Measurements from ENCODE around the gene SCN8A. TPM values are rescaled to one million over a fixed set of nuclear protein-coding genes. Genes with fewer than 3 reads are reported as not detected.

Gene SCN8A
- total and polyA plus RNA-seq, 2 experiments from 2014 or later = 1.1 to 2.6 TPM

DNA sequence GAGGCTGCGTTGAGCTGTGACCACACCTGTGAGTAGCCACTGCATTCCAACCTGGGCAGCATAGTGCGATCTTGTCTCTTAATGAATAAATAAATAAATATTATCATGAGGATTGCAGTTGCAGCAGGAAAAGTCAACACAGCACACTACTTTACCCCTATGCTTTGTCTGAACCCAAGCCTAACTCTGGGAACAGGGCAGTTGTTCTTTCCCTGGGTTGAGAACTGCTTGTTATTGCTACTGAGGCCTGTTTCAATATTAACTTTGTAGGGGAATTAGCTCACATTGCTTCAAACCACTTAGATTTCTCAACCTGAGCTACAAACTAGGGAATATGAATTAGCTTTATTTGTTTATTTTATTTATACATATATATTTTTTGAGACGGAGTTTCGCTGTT lies 102.5 kb downstream of the SCN8A start:
- H3K9me2 ChIP-seq (replicated peaks; ENCODE audit: insufficient read depth) = no peaks in the 10 kb centered on the region
- no peak overlapping the region for H3K4me2 ChIP-seq
- H3K9me3 ChIP-seq (ENCODE audit: low read depth) = no peaks in the 10 kb centered on the region
- no peak overlapping the region for H3K4me3 ChIP-seq
- H4K20me1 ChIP-seq (ENCODE audit: insufficient read depth, poor library complexity, severe bottlenecking) = no peaks in the 10 kb centered on the region
- no peak for DNase-seq (ENCODE audit: low spot score)
- no peak overlapping the region for H2AFZ ChIP-seq
- TF ChIP-seq, protein P1, sequence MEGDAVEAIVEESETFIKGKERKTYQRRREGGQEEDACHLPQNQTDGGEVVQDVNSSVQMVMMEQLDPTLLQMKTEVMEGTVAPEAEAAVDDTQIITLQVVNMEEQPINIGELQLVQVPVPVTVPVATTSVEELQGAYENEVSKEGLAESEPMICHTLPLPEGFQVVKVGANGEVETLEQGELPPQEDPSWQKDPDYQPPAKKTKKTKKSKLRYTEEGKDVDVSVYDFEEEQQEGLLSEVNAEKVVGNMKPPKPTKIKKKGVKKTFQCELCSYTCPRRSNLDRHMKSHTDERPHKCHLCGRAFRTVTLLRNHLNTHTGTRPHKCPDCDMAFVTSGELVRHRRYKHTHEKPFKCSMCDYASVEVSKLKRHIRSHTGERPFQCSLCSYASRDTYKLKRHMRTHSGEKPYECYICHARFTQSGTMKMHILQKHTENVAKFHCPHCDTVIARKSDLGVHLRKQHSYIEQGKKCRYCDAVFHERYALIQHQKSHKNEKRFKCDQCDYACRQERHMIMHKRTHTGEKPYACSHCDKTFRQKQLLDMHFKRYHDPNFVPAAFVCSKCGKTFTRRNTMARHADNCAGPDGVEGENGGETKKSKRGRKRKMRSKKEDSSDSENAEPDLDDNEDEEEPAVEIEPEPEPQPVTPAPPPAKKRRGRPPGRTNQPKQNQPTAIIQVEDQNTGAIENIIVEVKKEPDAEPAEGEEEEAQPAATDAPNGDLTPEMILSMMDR (IDR thresholded peaks at IDR 0.05; ENCODE audit: poor library complexity) = no peak
- TF ChIP-seq EZH2phosphoT487 (IDR thresholded peaks at IDR 0.05; ENCODE audit: low read depth, severe bottlenecking, unreplicated experiment) = no peak
- no peak for TF ChIP-seq EZH2 (IDR thresholded peaks at IDR 0.05; ENCODE audit: borderline replicate concordance)
- H3K27me3 ChIP-seq = no peaks in the 10 kb centered on the region
- no peaks in the 10 kb centered on the region for H3K36me3 ChIP-seq (replicated peaks; ENCODE audit: insufficient read depth, low read depth)
- H3K27ac ChIP-seq = no peak overlapping the region
- H3K79me2 ChIP-seq = no peaks in the 10 kb centered on the region
- WGBS (ENCODE audit: low lambda C conversion rate, missing lambda C conversion rate) = 93% methylated on average over 4 of the region's 4 CpGs
- no peaks in the 10 kb centered on the region for H3K4me1 ChIP-seq (ENCODE audit: insufficient read depth)

DNA sequence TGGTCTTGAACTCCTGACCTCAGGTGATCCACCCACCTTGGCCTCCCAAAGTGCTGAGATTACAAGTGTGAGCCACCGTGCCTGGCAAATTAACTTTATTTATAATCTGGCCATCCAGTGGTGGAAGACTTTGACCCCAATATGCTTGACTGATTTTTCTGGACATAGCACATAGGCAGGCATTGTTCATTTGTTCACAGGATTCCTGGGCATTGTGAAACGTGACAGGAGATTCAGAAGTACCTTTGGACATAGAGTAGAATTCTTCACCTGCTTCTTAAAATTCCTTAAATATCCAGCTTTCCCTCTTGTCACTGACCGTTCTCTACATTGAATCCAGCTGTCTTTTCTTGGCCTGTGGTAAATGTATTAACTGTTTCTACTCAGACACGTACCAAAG lies 103.1 kb downstream of the SCN8A start:
- Histone ChIP-seq H3K79me2 (no peaks in the 10 kb centered on the region), H3K4me2 (no peak overlapping the region), H3K36me3 (replicated peaks; ENCODE audit: insufficient read depth, low read depth) (no peaks in the 10 kb centered on the region), H3K4me3 (no peak overlapping the region), H3K4me1 (ENCODE audit: insufficient read depth) (no peaks in the 10 kb centered on the region), H2AFZ (no peak overlapping the region), H3K9me2 (replicated peaks; ENCODE audit: insufficient read depth) (no peaks in the 10 kb centered on the region), H3K9me3 (ENCODE audit: low read depth) (no peaks in the 10 kb centered on the region), H3K27me3 (no peaks in the 10 kb centered on the region), H4K20me1 (ENCODE audit: insufficient read depth, poor library complexity, severe bottlenecking) (no peaks in the 10 kb centered on the region), H3K27ac (no peak overlapping the region)
- DNase-seq (ENCODE audit: low spot score) = no peak
- WGBS (ENCODE audit: low lambda C conversion rate, missing lambda C conversion rate) = 75% methylated on average over 4 of the region's 4 CpGs
- TF ChIP-seq EZH2 (IDR thresholded peaks at IDR 0.05; ENCODE audit: borderline replicate concordance) = no peak
- TF ChIP-seq EZH2phosphoT487 (IDR thresholded peaks at IDR 0.05; ENCODE audit: low read depth, severe bottlenecking, unreplicated experiment) = no peak

DNA sequence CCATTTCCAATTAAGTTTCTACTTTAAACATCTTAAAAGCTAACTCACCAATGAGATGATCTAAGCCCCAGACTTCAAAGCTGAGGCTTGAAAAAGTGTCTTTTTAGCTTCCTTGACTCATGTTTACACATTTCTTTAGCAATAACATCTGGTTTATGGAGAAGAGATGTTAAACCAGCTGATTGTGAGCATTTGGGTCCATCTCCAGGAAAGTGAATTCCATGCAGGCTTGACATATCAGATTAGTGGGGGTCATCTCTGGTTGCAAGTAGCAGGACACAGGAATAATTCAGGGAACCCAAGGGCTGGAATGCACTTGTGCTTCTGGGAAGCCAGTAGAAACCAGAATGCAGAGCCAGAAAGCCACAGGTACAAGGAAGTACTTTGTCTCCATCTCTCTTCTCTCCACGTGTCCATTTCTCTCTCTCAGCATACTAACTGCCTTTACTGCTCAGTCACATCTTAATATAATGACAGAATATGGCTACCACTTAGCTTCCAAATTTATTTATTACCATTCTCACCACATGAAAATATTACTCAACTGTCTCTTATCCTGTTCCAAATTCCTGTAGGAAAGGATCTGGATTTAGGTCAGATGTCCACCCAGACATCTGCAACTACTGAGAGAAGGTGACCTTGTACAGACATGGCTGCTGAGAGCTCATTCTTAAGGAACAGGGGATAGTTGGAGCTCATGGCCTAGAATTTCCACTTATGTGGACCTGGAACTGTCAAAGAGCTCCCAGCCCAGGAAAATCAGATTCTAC lies 104.4 kb downstream of the SCN8A start:
- no peaks in the 10 kb centered on the region for H3K9me2 ChIP-seq (replicated peaks; ENCODE audit: insufficient read depth)
- DNase-seq (ENCODE audit: low spot score) = no peak
- H3K36me3 ChIP-seq (replicated peaks; ENCODE audit: insufficient read depth, low read depth) = no peaks in the 10 kb centered on the region
- no peaks in the 10 kb centered on the region for H3K27me3 ChIP-seq
- no peak overlapping the region for H3K4me3 ChIP-seq
- no peak overlapping the region for H3K27ac ChIP-seq
- no peaks in the 10 kb centered on the region for H3K4me1 ChIP-seq (ENCODE audit: insufficient read depth)
- TF ChIP-seq EZH2phosphoT487 (IDR thresholded peaks at IDR 0.05; ENCODE audit: low read depth, severe bottlenecking, unreplicated experiment) = no peak
- no peak for TF ChIP-seq EZH2 (IDR thresholded peaks at IDR 0.05; ENCODE audit: borderline replicate concordance)
- TF ChIP-seq, protein P1 (IDR thresholded peaks at IDR 0.05; ENCODE audit: poor library complexity) = no peak
- no peaks in the 10 kb centered on the region for H3K9me3 ChIP-seq (ENCODE audit: low read depth)
- no peaks in the 10 kb centered on the region for H4K20me1 ChIP-seq (ENCODE audit: insufficient read depth, poor library complexity, severe bottlenecking)
- 63% methylated on average over 1 of the region's 1 CpG for WGBS (ENCODE audit: low lambda C conversion rate, missing lambda C conversion rate)
- H3K4me2 ChIP-seq = no peak overlapping the region
- H3K79me2 ChIP-seq = no peaks in the 10 kb centered on the region
- H2AFZ ChIP-seq = no peak overlapping the region

DNA sequence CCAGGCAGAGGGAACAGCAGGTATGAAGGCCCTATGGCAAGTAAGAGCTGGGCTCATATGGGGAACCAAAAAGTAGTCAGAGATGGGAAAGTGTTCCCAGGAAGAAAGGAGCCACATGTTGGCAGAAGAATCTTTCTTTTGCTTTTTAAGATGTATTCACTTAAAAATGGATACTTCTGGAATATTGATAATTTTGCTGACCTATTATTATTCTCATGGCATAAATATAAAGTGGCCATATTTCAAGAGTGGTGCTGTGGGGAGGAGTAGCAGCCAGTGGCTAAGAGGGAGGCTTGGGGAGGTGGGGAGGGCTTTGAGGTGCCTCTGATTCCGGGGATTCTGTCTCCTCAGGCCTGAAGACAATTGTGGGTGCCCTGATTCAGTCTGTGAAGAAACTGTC lies 108.2 kb downstream of the SCN8A start:
- Histone ChIP-seq H4K20me1 (ENCODE audit: insufficient read depth, poor library complexity, severe bottlenecking) (no peaks in the 10 kb centered on the region), H3K9me2 (replicated peaks; ENCODE audit: insufficient read depth) (no peaks in the 10 kb centered on the region), H2AFZ (no peak overlapping the region), H3K9me3 (ENCODE audit: low read depth) (no peaks in the 10 kb centered on the region), H3K27ac (no peak overlapping the region), H3K4me3 (no peak overlapping the region), H3K79me2 (no peaks in the 10 kb centered on the region), H3K4me2 (no peak overlapping the region), H3K36me3 (replicated peaks; ENCODE audit: insufficient read depth, low read depth) (no peaks in the 10 kb centered on the region), H3K27me3 (no peaks in the 10 kb centered on the region), H3K4me1 (ENCODE audit: insufficient read depth) (no peaks in the 10 kb centered on the region)
- TF ChIP-seq, protein P1 (IDR thresholded peaks at IDR 0.05; ENCODE audit: poor library complexity) = no peak
- TF ChIP-seq EZH2 (IDR thresholded peaks at IDR 0.05; ENCODE audit: borderline replicate concordance) (no peak), EZH2phosphoT487 (IDR thresholded peaks at IDR 0.05; ENCODE audit: low read depth, severe bottlenecking, unreplicated experiment) (no peak)
- WGBS (ENCODE audit: low lambda C conversion rate, missing lambda C conversion rate) = 84% methylated on average over 1 of the region's 1 CpG
- no peak for DNase-seq (ENCODE audit: low spot score)
